Stimulated activated CD8-positive, alpha-beta memory T cell treated with anti-CD3 and anti-CD28 coated beads, Interleukin-12 subunit alpha, Interleukin-12 subunit beta, amount 100 ng/mL, for 1 hour (primary cell): ENCODE results near the gene SCAPER.
"Not testable (repeated sequence)": the region's sequence is repeated elsewhere in the genome, so short reads cannot be mapped to it uniquely, and the experiment has no call there.

ENCODE experiments used
- DNase-seq: peaks from one replicate; pipeline ENCODE4 v3.0.0-alpha.2; 2020; ENCODE audit warnings: low read depth

Gene SCAPER

DNA sequence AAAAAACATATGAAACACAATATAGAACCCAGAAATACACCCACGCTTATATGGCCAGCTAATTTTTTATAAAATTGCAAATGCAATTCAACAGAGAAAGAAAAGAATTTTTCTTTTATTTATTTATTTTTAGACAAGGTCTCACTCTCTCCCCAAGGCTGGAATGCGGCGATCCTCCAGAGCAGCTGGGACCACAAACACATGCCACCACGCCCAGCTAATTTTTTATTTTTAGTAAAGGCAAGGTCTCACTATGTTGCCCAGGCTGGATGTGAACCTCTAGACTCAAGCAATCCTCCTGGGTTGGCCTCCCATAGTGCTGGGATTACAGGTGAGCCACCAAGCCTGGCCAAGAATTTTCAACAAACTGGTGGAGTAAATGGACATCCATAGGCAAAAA, 117.9 kb downstream of the SCAPER start:
- no peak for DNase-seq

DNA sequence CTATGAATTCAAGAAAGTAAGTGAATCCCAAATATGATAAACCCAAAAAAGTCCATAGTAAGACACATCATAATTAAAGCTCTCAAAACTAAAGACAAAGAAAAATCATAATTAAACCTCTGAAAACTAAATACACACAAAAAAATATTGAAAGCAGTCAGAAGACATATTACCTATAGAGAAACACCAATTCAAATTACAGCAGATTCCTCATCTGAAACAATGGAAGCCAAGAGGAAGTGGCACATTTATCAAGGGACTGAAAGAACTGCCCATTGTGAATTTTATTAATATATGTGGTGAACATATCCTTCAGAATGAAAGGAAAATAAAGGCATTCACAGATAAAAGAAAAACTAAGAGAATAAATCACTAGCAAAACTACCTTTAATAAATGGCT, 128.2 kb downstream of the SCAPER start:
- DNase-seq: no peak

GRCh38 chr15:76776480-76776879, 128.7 kb downstream of the SCAPER start:
- DNase-seq: no peak

DNA sequence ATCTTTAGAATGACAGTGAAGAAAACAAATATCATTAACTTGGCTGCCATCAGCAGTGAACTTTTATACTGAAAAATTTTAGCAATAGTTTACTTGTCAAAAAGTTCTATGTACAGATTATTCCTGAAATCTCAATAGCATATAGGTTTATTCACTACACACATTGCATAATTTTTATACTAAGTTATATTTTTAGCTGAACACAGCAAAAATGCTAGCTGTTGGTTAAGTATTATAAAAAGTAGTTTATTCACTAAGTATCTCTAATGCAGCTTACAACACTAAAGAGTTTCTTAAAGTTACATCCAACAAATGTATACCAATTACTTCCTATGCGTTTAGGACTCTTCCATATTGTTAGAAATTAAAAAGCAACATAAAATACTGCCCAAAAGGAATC, 131.9 kb downstream of the SCAPER start:
- no peak for DNase-seq

DNA sequence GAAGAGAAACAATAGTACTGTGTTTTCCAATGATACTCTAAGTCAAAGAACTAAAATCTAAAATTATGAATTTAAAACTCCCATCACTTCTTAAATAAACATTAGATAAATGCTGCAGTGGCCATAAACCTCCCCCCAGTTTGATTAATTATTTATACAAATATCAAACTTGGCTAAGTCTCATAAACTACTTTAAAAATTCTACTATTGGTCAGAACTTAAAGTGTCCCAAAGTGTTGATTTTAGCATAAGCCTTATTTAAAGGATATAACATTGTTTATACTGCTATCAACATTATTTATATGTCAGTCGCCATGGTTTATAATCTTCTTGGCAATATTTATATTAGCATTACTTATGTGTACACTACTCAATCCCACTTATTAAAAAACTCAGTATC, 132.4 kb downstream of the SCAPER start:
- no peak for DNase-seq

DNA sequence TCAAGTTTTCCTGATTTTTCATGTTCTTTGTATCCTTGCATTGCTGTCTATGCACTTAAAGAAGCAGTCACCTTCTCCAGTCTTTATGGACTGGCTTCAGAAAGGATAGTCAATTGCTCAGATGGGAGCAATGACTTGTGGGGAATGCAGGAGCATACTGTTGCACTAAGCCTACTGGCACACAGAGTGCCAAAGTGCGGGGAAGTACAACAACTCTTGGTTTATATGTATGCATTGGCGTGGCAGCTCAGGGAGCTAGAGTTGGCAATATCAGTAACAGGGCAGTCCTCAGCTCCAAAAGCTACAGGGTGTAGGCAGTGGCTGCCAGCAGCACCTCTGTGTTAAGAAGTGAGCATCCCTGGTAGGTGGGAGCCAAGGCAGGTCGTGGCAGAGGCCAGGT, 141.1 kb downstream of the SCAPER start:
- DNase-seq: no peak

GRCh38 chr15:76763554-76763953, 141.6 kb downstream of the SCAPER start:
- DNase-seq: no peak

GRCh38 chr15:76756381-76756780, 148.8 kb downstream of the SCAPER start:
- no peak for DNase-seq

DNA sequence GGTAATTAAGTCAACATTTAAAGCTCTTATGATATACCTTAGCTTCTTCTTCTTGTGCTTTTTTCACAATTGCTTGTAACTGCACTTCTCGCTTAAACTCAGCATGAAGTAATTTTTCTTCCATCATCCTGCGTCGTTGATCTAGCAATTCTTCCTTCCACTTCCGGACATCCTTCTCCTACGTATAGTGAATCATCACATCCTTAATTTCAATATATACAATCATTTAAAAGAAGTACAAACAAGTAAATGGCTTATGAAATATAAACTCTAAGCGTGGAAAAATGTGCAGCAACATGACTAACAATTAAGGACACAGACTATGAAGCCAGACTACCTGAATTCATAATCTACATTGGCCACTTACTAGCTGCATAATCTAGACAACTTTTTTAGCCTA, 151.4 kb downstream of the SCAPER start:
- DNase-seq: no peak

GRCh38 chr15:76753131-76753530, 152.0 kb downstream of the SCAPER start:
- DNase-seq: no peak

DNA sequence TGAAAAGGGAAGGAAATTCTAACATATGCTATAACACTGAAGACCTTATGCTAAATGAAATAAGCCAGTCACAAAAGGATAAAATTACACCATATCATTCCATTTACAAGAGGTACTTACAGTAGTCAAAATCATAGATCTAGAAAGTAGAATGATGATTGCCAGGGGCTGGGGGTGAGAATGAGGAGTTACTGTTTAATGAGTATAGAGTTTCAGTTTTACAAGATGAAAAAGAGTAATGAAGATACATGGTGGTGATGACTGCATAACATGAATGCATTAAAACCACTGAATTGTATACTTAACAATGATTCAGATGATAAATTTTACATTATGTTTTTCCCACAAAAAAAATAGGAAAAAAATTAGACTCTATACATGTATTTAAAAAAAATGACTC, 152.6 kb downstream of the SCAPER start:
- DNase-seq: no peak

DNA sequence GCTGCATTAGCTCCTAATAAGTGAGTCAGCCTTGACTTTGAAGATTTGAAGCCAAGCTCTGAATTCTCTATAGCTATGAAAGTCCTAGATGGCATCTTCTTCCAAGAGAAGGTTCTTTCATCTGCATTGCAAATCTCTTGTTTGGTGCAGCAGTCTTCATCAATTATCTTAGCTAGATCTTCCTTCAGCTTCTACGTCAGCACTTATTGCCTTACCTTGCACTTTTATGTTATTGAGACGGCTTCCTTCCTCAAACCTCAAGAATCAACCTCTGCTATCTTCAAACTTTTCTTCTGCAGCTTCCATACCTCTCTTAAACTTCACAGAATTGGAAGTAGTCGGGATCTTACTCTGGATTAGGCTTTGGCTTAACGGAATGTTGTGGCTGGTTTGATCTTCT, 167.6 kb downstream of the SCAPER start:
- DNase-seq: no peak

DNA sequence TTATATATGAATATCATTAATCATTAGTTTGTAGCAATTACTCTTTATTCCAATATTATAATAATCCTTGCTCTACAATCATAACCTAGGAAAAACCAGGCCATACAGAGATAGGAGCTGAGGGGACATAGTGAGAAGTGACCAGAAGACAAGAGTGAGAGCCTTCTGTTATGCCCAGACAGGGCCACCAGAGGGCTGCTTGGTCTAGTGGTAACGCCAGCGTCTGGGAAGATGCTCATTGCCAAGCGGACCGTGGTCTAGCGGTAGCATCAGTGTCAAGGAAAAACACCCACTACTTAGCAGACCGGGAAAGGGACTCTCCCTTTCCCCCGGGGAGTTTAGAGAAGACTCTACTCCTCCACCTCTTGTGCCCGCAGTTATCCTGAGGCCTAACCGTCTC, 172.8 kb downstream of the SCAPER start:
- DNase-seq: not testable (repeated sequence)

GRCh38 chr15:76730262-76730661, 174.9 kb downstream of the SCAPER start:
- DNase-seq: no peak

- DNase-seq: no peak
Measured at GRCh38 chr15:76718863-76719262, 186.3 kb downstream of the SCAPER start.

DNA sequence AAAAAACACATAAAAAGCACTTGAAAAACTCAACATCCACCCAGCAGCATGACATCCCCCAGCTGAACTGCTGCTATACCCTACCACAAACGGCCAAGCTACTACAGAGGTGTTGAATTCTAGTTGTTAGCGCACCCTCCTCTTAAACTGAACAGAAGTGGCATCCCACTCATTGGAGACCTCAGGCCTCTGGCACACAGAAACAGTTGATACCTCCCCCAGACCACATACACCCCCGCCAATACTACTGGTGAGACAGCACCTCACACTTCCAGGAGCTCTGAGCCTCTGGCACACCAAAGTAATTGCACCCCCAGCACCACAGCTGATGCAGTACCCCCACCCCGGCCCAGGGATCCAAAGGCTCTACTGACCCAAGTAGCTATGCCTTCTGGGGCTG, 190.2 kb downstream of the SCAPER start:
- DNase-seq: no peak

- DNase-seq: no peak
Measured at GRCh38 chr15:76711351-76711827, 193.8 kb downstream of the SCAPER start.

- DNase-seq: not testable (repeated sequence)
Measured at GRCh38 chr15:76704032-76704431, 201.1 kb downstream of the SCAPER start.

DNA sequence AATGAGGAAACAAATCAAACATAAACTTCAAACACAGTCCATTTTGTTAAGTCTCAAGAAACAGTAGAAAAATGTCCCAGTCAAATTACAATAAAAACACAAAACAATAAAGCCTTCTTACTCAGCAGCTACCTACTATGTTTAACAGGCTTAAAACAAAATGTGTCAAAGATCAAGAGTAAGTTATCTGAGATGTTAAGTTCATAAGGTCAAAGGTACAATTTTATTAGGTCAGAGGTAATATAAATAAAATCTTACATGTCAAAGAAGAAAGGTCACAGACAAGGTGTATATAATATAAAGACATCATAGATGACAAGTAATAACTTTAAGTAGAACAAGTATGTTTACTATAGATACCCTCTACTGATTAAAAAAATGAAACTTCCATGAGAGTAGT, 208.3 kb downstream of the SCAPER start:
- DNase-seq: no peak

DNA sequence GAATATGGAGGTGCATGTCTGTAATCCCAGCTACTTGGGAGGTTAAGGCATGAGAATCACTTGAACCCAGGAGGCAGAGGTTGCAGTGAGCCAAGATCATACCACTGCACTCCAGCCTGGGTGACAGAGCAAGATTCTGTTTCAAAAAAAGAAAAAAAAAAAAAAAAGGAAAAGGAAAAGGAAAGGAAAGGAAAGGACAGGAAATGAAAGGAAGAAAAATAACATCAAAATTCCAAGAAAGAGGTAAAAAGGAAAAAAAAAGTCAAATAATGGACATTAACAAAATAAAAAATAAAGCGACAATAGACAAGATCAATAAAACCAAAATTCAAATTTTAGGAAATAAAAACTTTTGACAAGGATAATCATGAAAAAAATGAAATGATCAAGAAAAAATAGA, 212.6 kb downstream of the SCAPER start:
- not testable (repeated sequence) for DNase-seq

DNA sequence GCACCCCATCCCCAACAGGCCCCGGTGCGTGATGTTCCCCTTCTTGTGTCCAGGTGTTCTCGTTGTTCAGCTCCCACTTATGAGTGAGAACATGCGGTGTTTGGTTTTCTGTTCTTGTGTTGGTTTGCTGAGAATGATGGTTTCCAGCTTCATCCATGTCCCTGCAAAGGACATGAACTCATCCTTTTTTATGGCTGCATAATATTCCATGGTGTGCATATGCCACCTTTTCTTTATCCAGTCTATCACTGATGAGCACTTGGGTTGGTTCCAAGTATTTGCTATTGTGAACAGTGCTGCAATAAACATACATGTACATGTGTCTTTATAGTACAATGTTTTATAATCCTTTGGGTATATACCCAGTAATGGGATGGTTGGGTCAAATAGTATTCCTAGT, 217.5 kb downstream of the SCAPER start:
- DNase-seq: not testable (repeated sequence)

DNA sequence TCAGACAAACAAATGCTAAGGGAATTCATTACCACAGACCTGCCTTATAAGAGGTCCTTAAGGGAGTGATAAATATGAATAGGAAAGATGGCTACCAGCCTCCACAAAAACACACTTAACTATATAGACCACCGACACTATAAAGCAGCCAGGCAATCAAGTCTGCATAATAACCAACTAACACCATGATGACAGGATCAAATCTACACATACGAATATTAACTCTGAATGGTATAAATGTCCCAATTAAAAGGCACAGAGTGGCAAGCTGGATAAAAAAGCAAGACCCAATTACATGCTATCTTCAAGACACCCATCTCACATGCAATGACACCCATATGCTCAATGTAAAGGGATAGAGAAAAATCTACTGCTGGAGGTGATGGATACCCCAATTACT, 221.1 kb downstream of the SCAPER start:
- DNase-seq: no peak

DNA sequence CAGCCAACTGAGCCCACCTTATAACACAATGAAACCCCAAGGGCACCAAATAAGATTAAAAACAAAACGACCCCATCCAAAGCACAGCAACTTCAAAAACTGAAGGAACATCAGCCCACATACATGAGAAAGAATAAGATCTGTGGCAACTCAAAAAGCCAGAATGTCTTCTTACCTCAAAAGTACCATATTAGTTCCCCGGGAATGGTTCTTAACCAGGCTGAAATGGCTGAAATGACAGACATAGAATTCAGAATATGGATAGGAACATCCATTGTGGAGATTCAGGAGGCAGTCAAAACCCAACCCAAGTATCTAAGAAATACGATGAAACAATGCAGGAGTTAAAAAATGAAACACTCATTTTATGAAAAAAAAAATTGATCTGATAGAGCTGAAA, 222.3 kb downstream of the SCAPER start:
- DNase-seq: no peak

DNA sequence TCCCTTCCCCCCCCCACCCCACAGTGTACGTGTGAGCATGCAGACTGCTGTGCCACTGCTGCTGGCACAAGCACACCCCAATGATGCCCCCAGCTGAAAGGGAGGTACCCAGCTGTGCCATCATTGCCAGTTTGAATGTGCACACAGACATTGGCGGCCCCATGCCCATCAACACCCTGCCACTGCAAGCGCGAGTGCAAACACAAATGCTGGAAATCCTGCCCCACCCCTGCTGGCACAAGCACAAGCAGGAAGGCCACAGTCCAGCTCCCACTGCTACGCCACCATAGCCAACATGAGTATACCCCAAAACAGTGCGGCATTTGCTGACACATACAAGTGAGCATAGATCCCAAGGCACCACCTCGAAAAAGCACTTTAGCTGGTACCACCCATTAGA, 222.9 kb downstream of the SCAPER start:
- no peak for DNase-seq

- no peak for DNase-seq
Measured at GRCh38 chr15:76678766-76679165, 226.4 kb downstream of the SCAPER start.
